ENCODE measurements around the gene CBLC.

The CBLC gene, protein sequence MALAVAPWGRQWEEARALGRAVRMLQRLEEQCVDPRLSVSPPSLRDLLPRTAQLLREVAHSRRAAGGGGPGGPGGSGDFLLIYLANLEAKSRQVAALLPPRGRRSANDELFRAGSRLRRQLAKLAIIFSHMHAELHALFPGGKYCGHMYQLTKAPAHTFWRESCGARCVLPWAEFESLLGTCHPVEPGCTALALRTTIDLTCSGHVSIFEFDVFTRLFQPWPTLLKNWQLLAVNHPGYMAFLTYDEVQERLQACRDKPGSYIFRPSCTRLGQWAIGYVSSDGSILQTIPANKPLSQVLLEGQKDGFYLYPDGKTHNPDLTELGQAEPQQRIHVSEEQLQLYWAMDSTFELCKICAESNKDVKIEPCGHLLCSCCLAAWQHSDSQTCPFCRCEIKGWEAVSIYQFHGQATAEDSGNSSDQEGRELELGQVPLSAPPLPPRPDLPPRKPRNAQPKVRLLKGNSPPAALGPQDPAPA

DNA sequence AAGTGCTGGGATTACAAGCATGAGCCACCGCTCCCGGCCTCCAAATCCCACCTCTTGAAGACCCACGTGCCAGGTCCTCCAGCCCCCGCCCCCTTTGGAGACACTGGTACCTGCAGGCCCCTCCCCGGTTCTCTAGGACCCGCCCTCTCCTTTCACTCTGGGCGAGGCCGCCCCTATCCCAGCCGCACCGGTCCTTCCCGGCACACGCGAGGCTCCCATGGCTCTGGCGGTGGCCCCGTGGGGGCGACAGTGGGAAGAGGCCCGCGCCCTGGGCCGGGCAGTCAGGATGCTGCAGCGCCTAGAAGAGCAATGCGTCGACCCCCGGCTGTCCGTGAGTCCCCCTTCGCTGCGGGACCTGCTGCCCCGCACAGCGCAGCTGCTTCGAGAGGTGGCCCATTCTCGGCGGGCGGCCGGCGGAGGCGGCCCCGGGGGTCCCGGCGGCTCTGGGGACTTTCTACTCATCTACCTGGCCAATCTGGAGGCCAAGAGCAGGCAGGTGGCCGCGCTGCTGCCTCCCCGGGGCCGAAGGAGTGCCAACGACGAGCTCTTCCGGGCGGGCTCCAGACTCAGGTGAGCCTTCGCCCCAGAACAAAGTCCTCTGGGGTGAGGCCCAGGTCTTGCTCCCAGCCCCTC, at the start of gene CBLC:
Gene CBLC (plus strand): TSS at position 176 of the 633 bp plus-strand sequence. CDS start 42 bp downstream, at position 218.
- no peak for DNase-seq

GRCh38 chr19:44728178-44728577, 49.5 kb upstream of the CBLC start:
- DNase-seq = no peak

- DNase-seq = no peak
Observed at GRCh38 chr19:44729516-44730033, 48.1 kb upstream of the CBLC start.

- DNase-seq = no peak
Observed at GRCh38 chr19:44731081-44731480, 46.6 kb upstream of the CBLC start.

DNA sequence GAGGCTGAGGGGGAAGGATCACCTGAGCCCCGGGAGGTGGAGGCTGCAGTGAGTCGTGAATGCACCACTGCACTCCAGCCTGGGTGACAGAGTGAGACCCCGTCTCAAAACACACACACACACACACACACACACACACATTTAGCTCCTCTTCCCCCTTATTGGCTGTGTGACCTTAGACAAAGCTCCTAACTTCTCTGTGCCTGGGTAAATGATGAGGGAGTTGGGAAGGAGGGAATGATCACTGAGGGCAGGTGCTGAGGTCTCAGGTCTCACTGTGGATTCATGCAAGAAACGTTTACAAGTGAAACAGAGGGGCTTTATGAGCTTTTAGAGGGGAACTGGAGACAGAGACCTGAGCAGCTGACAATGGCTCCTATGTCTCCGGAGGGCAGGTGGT, 46.1 kb upstream of the CBLC start:
- no peak for DNase-seq

GRCh38 chr19:44732235-44733014, 45.3 kb upstream of the CBLC start:
- DNase-seq = no peak

- DNase-seq = no peak
Observed at GRCh38 chr19:44734357-44734756, 43.3 kb upstream of the CBLC start.

DNA sequence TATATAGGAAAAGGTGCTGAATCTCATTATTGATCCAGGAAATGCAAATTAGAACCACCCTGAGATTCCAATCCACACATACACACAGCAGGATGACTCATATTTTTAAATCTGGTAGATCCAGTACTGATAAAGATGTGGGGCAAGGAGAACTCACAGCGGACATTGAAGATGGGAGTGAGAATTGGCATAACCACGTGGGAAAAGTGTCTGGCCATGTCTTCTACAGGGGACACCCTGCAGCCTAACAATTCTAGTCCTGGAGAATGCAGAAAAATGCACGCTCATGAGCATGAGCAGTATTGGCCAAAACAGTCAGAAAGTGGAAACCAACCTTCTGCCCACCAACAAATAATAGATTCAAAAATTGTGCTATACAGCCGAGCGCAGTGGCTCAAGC, 42.7 kb upstream of the CBLC start:
- DNase-seq = no peak

DNA sequence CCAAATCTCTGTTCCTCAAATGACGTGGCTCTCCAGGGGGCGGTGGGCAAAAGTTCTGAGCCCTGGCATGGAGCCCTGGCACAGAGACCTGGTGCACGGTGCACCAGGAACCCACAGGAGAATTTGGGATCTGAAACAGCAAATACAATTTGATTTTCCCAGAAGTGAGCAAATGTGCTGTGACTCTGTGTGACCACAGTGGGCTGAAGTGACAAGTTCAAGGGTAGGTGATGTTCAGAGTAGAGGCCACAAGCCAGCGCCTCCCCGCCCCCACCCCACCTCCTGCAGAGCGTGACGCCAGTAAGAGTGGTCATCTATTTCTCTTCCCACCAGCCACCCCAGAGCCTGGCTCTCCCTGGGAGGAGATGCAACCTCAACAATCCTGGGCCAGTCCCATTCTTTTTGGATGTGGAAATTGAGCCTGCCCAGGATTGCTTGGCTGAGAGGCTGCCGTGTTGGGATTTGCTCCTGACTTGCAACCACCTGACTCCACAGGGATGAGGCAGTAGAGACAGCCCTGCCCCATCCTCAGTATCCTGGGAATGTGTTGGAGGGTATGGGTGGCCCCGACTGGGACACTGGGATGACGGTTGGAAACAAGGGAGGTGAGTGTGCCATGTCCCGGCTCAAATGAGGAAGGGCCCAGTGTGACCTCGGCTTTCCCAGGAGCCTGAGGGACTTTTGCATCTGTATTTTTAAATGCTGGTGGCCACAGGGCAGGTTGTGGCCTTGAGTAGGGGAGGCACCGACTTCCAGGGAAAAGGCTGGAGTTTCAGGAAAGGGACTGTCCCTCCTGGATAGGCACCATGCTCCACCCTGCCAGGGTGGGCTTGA, 40.2 kb upstream of the CBLC start:
- DNase-seq = no peak

DNA sequence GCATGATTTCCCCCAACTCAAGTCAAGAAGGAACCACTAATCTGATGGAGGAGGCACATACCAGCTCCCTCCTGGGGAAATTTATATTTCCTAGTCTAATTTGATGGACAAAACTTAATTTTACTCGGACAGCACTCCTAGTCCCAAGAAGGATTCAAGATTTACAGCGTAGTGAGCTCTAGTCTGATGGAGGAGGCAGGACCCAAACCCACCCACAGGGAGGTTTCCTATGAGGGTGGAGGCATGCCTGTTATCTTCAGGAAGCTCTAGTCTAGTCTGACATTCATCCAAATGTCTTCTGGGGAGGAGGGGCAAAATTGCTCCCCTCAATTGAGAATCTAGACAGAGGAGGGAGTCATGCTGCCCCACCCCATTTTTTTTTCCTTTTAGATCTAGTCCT, 39.6 kb upstream of the CBLC start:
- no peak for DNase-seq

DNA sequence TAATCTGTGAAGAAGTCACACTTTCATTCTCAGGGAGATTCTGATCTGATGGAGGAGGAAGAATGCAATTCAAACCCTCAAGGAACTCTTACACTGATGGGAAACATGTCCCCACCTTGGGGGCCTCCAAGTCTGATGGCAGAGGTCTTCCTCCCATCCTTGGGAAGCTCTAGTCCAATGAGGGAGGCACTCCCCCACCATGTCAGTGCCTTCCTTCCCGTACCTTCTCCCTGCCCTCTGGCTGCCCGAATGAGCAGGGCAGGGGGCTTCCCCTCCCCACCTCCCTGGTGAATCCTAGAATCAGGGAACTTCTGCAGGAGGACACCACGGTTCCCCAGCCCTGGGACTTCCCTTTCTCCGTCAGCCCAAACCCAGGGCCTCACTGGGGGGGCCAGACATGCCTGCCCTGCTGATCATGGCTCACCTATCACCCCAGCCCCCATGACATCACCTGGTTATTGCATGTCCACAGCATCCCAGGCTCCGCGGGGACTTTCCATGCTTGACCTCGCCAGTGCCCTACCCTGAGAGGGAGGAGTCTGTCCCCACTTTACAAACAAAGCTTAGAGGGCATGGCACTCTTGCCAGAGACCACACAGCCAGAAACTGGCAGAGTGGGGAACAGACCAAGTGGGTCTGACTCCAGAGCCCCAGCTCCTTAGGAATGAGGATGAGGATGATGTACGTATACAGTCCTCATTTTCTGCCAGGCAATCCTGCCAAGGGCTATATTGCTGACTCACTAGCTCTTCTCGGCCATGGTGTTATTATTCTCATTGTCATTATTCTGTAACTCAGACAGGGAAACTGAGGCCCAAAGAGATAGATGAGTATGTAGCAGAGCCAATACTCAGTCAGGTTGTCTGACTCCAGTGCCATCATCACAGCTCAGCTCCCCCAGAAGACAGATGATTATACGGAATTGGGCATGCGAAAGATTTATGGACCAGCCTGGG, 38.8 kb upstream of the CBLC start:
- DNase-seq = no peak

DNA sequence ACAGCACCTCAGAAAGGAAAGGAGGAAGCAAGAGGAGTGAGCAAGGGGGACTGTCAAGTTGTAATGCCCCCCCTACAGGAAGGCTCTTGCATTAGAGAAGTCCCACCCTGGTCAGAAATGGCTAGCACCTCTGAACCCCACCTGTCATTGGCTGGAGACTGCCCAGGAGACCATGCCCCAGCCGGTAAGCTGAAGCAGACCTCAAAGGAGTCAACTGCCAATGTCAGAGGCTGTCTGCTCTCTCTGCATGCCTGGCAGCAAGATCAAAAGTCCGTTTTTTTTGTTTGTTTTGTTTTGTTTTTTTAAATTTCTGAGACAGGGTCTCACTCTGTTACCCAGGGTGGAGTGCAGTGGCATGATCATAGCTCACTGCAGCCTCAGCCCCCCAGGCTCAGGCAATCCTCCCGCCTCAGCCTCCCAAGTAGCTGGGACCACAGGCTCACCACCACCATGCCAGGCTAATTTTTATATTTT, 37.3 kb upstream of the CBLC start:
- no peak for DNase-seq

- no peak for DNase-seq
Observed at GRCh38 chr19:44741258-44741731, 36.4 kb upstream of the CBLC start.

DNA sequence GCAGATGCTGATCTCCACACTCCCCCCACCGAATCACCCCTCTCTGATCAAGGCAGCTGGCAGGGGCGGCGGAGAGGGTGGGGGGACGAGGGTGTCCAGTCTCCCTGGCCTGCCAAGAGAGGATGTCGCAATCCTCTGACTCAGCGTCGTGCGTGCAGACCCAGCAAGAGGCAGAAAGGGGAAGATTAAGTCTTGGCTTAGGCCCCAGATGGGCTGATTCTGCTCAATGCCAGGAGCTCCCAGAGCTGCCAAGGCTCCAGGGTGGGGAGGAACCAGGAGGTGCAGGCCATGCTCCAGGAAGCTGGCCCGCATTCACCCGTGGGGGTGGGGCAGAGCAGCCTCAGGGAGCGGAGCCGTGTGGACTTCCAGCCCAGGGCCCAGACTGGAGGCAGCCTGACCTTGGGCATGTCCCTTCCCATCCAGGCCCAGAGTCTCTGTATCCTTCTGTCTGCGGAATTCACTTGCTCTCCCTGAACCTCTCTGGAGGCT, 35.8 kb upstream of the CBLC start:
- DNase-seq = peak; percentile 98

DNA sequence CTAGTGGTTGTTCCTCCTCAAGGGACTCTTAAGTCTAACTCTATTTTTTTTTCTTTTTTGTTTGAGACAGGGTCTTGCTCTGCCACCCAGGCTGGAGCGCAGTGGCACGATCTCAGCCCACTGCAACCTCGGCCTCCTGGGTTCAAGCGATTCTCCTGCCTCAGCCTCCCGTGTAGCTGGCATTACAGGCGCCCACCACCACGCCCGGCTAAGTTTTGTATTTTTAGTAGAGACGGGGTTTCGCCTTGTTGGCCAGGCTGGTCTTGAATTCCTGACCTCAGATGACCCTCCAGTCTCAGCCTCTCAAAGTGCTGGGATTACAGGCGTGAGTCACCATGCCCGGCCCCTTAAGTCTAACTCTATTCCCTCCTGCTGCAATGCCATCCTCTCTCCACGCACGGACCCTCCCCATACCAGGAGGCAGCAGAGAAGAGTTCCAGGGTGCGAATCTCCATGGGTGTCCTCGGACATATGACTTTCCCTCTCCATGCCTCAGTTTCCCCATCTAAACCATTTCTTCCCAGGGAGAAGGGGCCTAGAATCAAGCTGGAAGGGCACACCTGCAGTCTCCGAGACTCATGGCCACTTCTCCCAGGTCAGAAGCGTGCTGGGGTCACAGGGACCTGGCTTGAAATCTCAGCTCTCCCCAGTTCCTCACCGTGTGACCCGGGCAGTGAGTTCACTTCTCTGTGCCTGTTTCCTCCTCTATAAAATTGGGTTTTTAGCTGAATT, 35.2 kb upstream of the CBLC start:
- no peak for DNase-seq

- DNase-seq = no peak
Observed at GRCh38 chr19:44744871-44745332, 32.8 kb upstream of the CBLC start.

- no peak for DNase-seq
Observed at GRCh38 chr19:44745341-44745831, 32.3 kb upstream of the CBLC start.

- DNase-seq = no peak
Observed at GRCh38 chr19:44745887-44746600, 31.6 kb upstream of the CBLC start.

GRCh38 chr19:44746616-44746945, 31.1 kb upstream of the CBLC start:
- DNase-seq = no peak
